Testis (tissue), 2 donors: Measurements from ENCODE around the gene IGFL1.

Experiments
- CTCF ChIP-seq, 3 experiments: fragments of 450-650 bp in 2 of 3; fragments of 200-600 bp in 1 of 3; sonication (generic) in 1 of 3; IDR thresholded peaks; one replicate each; pipeline ENCODE4 v1.5.1; 2016 to 2019; ENCODE audit warnings: antibody characterized with exemption in 3 of 3, mild to moderate bottlenecking in 2 of 3, moderate library complexity in 1 of 3
- POLR2A ChIP-seq: fragments of 450-650 bp; IDR thresholded peaks from one replicate; pipeline ENCODE4 v1.6.1; 2017; ENCODE audit warnings: antibody characterized with exemption, mild to moderate bottlenecking, moderate library complexity

- TF ChIP-seq CTCF (IDR thresholded peaks at IDR 0.05) (no peak), POLR2A (no peak)
Observed at GRCh38 chr19:46206176-46206575, 23.4 kb upstream of the IGFL1 start.
